ENCODE results near the gene CLIP1. TPM values are rescaled to one million over a fixed set of nuclear protein-coding genes. Genes with fewer than 3 reads are reported as not detected.

The CLIP1 gene
- total RNA-seq, 1 donor from 2014 or later: 70.0 TPM

- no peak for FAIRE-seq
- no peaks in the 10 kb centered on the region for H3K27me3 Mint-ChIP-seq (ENCODE audit: low read depth, unreplicated experiment)
- H3K27ac Mint-ChIP-seq (ENCODE audit: unreplicated experiment): no peak overlapping the region
- no peak overlapping the region for H3K4me3 ChIP-seq (ENCODE audit: insufficient read depth, low read depth, low read length)
- H3K36me3 Mint-ChIP-seq (ENCODE audit: low read depth, unreplicated experiment): peaks cover 9% of the 10 kb centered on the region
- TF ChIP-seq, protein P1, sequence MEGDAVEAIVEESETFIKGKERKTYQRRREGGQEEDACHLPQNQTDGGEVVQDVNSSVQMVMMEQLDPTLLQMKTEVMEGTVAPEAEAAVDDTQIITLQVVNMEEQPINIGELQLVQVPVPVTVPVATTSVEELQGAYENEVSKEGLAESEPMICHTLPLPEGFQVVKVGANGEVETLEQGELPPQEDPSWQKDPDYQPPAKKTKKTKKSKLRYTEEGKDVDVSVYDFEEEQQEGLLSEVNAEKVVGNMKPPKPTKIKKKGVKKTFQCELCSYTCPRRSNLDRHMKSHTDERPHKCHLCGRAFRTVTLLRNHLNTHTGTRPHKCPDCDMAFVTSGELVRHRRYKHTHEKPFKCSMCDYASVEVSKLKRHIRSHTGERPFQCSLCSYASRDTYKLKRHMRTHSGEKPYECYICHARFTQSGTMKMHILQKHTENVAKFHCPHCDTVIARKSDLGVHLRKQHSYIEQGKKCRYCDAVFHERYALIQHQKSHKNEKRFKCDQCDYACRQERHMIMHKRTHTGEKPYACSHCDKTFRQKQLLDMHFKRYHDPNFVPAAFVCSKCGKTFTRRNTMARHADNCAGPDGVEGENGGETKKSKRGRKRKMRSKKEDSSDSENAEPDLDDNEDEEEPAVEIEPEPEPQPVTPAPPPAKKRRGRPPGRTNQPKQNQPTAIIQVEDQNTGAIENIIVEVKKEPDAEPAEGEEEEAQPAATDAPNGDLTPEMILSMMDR (IDR thresholded peaks at IDR 0.05; ENCODE audit: insufficient read depth, low read depth, low read length): no peak
- no peak for TF ChIP-seq EZH2 (IDR thresholded peaks at IDR 0.05; ENCODE audit: insufficient read depth, low read length)
- H3K4me2 ChIP-seq (ENCODE audit: low read length): no peak overlapping the region
- no peaks in the 10 kb centered on the region for H3K9me3 Mint-ChIP-seq (ENCODE audit: unreplicated experiment)
- H3K9ac ChIP-seq (ENCODE audit: low read length): no peak overlapping the region
- H3K79me2 ChIP-seq (ENCODE audit: insufficient read depth, low read length): no peaks in the 10 kb centered on the region
- peaks cover 8% of the 10 kb centered on the region for H3K36me3 ChIP-seq (ENCODE audit: insufficient read depth, low read length)
- no peak overlapping the region for H3K4me3 Mint-ChIP-seq (ENCODE audit: unreplicated experiment)
- no peak overlapping the region for H3K27ac ChIP-seq (ENCODE audit: low read depth, low read length)
- H3K4me1 ChIP-seq (ENCODE audit: insufficient read depth, low read length): no peaks in the 10 kb centered on the region
- no peak for DNase-seq (ENCODE audit: low read depth)
- no peak overlapping the region for H2AFZ ChIP-seq (ENCODE audit: low read depth, low read length)
- H3K4me1 Mint-ChIP-seq (ENCODE audit: low read depth, unreplicated experiment): no peaks in the 10 kb centered on the region
- H3K27me3 ChIP-seq (ENCODE audit: insufficient read depth, low read length): no peaks in the 10 kb centered on the region
- H3K9me3 ChIP-seq (ENCODE audit: insufficient read depth, low read depth, low read length): no peaks in the 10 kb centered on the region
- peaks cover 5% of the 10 kb centered on the region for H4K20me1 ChIP-seq (ENCODE audit: insufficient read depth, low read length)
These were observed 74.0 kb downstream of the CLIP1 start for GRCh38 chr12:122348505-122348904.

- no peaks in the 10 kb centered on the region for H3K4me1 Mint-ChIP-seq (ENCODE audit: low read depth, unreplicated experiment)
- no peak for FAIRE-seq
- no peaks in the 10 kb centered on the region for H3K4me1 ChIP-seq (ENCODE audit: insufficient read depth, low read length)
These were observed 76.4 kb downstream of the CLIP1 start for GRCh38 chr12:122346054-122346453.

GRCh38 chr12:122345042-122345441, 77.4 kb downstream of the CLIP1 start:
- Histone ChIP-seq H3K79me2 (ENCODE audit: insufficient read depth, low read length) (no peaks in the 10 kb centered on the region), H3K4me3 (ENCODE audit: insufficient read depth, low read depth, low read length) (no peak overlapping the region), H3K36me3 (ENCODE audit: insufficient read depth, low read length) (peaks cover 11% of the 10 kb centered on the region), H3K4me2 (ENCODE audit: low read length) (no peak overlapping the region), H2AFZ (ENCODE audit: low read depth, low read length) (no peak overlapping the region), H3K9me3 (ENCODE audit: insufficient read depth, low read depth, low read length) (no peaks in the 10 kb centered on the region), H4K20me1 (ENCODE audit: insufficient read depth, low read length) (peaks cover under 1% of the 10 kb centered on the region), H3K9ac (ENCODE audit: low read length) (no peak overlapping the region), H3K27me3 (ENCODE audit: insufficient read depth, low read length) (no peaks in the 10 kb centered on the region), H3K4me1 (ENCODE audit: insufficient read depth, low read length) (no peaks in the 10 kb centered on the region), H3K27ac (ENCODE audit: low read depth, low read length) (no peak overlapping the region)
- Mint-ChIP-seq H3K36me3 (ENCODE audit: low read depth, unreplicated experiment) (peaks cover 10% of the 10 kb centered on the region), H3K27me3 (ENCODE audit: low read depth, unreplicated experiment) (no peaks in the 10 kb centered on the region), H3K9me3 (ENCODE audit: unreplicated experiment) (no peaks in the 10 kb centered on the region), H3K27ac (ENCODE audit: unreplicated experiment) (no peak overlapping the region), H3K4me1 (ENCODE audit: low read depth, unreplicated experiment) (no peaks in the 10 kb centered on the region), H3K4me3 (ENCODE audit: unreplicated experiment) (no peak overlapping the region)
- FAIRE-seq (no peak), DNase-seq (ENCODE audit: low read depth) (no peak)
- TF ChIP-seq, protein P1 (IDR thresholded peaks at IDR 0.05; ENCODE audit: insufficient read depth, low read depth, low read length): no peak
- TF ChIP-seq EZH2 (IDR thresholded peaks at IDR 0.05; ENCODE audit: insufficient read depth, low read length): no peak

More at GRCh38 chr12:122346054-122346453, 76.4 kb downstream of the CLIP1 start:
- Histone ChIP-seq H3K27me3 (ENCODE audit: insufficient read depth, low read length) (no peaks in the 10 kb centered on the region), H3K27ac (ENCODE audit: low read depth, low read length) (no peak overlapping the region), H3K9me3 (ENCODE audit: insufficient read depth, low read depth, low read length) (no peaks in the 10 kb centered on the region), H2AFZ (ENCODE audit: low read depth, low read length) (no peak overlapping the region), H3K4me2 (ENCODE audit: low read length) (no peak overlapping the region), H3K9ac (ENCODE audit: low read length) (no peak overlapping the region), H3K79me2 (ENCODE audit: insufficient read depth, low read length) (no peaks in the 10 kb centered on the region), H4K20me1 (ENCODE audit: insufficient read depth, low read length) (peaks cover 5% of the 10 kb centered on the region), H3K36me3 (ENCODE audit: insufficient read depth, low read length) (peaks cover 8% of the 10 kb centered on the region), H3K4me3 (ENCODE audit: insufficient read depth, low read depth, low read length) (no peak overlapping the region)
- H3K4me3 Mint-ChIP-seq (ENCODE audit: unreplicated experiment): no peak overlapping the region
- no peak for TF ChIP-seq EZH2 (IDR thresholded peaks at IDR 0.05; ENCODE audit: insufficient read depth, low read length)
- TF ChIP-seq, protein P1 (IDR thresholded peaks at IDR 0.05; ENCODE audit: insufficient read depth, low read depth, low read length): no peak
- H3K36me3 Mint-ChIP-seq (ENCODE audit: low read depth, unreplicated experiment): peaks cover 9% of the 10 kb centered on the region
- H3K9me3 Mint-ChIP-seq (ENCODE audit: unreplicated experiment): no peaks in the 10 kb centered on the region
- no peak overlapping the region for H3K27ac Mint-ChIP-seq (ENCODE audit: unreplicated experiment)
- no peak for DNase-seq (ENCODE audit: low read depth)
- no peaks in the 10 kb centered on the region for H3K27me3 Mint-ChIP-seq (ENCODE audit: low read depth, unreplicated experiment)
